ENCODE measurements around the gene TMEM109. TPM values are rescaled to one million over a fixed set of nuclear protein-coding genes. Genes with fewer than 3 reads are reported as not detected.
A peak's percentile ranks its signal among the peaks of the same experiment; 100 is the strongest.

TMEM109 gene
- total RNA-seq, 1 donor, result 44.1 TPM

- no peak for TF ChIP-seq CTCF (IDR thresholded peaks at IDR 0.05; ENCODE audit: insufficient read depth, low read length)
- H3K4me3 ChIP-seq (ENCODE audit: low read depth, low read length), result peak overlapping the region; percentile 32
- no peak for DNase-seq (ENCODE audit: low read depth)
These were observed 38.8 kb downstream of the TMEM109 start for GRCh38 chr11:60952742-60953170.

- DNase-seq (ENCODE audit: low read depth), result peak; percentile 56
- H3K4me3 ChIP-seq (ENCODE audit: low read depth, low read length), result no peak overlapping the region
- TF ChIP-seq CTCF (IDR thresholded peaks at IDR 0.05; ENCODE audit: insufficient read depth, low read length), result no peak
These were observed 39.8 kb downstream of the TMEM109 start for GRCh38 chr11:60953781-60954180.

DNA sequence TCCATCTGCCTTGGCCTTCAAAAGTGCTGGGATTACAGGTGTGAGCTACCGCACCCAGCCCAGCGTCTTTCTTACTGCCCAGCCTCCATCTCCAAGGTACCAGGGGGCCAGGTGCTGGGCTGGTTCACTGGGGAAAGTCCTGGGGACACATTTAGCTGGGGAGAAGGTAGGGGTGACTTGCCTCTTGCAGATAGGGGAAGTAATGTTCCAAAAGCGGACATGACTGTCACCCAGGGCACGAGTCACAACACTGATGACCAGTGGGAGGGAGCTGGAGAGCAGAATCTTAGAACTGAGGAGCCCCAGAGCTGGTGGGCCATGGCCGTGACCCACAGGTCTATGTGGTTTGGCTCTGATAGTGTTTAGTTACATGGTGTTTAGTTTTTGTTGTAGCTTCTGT lies 40.5 kb downstream of the TMEM109 start:
- DNase-seq (ENCODE audit: low read depth), result no peak
- no peak for TF ChIP-seq CTCF (IDR thresholded peaks at IDR 0.05; ENCODE audit: insufficient read depth, low read length)
- no peak overlapping the region for H3K4me3 ChIP-seq (ENCODE audit: low read depth, low read length)

DNA sequence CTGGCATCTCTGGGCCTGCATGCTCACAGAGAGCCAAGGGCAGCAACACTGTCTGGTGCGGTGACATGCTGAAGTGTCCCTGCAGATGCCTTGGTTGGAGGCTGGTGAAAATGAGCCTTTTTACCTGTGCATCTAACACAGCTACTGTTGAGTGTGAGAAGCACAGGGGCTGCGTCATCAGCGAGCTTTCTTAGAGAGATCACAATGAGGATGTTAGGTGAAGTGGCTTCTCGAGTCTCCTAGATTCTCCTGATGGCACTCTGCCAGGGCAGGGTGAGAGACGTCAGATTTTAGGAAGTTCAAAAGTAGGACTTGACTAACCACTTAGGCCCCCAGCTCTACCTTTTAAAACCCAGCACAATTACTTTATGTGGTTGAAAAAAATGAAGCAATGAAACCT lies 41.6 kb downstream of the TMEM109 start:
- H3K4me3 ChIP-seq (ENCODE audit: low read depth, low read length), result no peak overlapping the region
- TF ChIP-seq CTCF (IDR thresholded peaks at IDR 0.05; ENCODE audit: insufficient read depth, low read length), result no peak
- no peak for DNase-seq (ENCODE audit: low read depth)

GRCh38 chr11:60957188-60957587 lies 43.2 kb downstream of the TMEM109 start:
- no peak overlapping the region for H3K4me3 ChIP-seq (ENCODE audit: low read depth, low read length)
- TF ChIP-seq CTCF (IDR thresholded peaks at IDR 0.05; ENCODE audit: insufficient read depth, low read length), result no peak
- DNase-seq (ENCODE audit: low read depth), result peak; percentile 74

GRCh38 chr11:60959431-60959830 lies 45.5 kb downstream of the TMEM109 start:
- H3K4me3 ChIP-seq (ENCODE audit: low read depth, low read length), result no peak overlapping the region
- TF ChIP-seq CTCF (IDR thresholded peaks at IDR 0.05; ENCODE audit: insufficient read depth, low read length), result no peak
- DNase-seq (ENCODE audit: low read depth), result no peak

DNA sequence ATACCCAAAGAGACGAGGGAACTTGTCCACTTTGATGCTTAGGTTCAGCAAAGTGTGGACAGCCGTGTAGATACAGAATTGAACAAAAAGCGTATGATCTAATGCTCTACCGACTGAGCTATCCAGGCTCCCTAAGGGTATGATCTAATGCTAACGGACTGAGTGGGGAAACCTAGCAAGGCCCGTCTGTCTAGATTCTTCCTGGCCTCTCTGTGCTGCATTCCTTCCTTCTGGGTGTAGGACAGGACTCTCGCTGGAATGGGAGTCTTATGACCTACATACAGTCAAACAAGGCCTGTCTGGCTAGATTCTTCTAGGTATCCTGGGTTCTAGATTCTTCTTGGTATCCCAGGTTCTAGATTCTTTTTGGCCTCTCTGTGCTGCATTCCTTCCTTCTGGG lies 46.4 kb downstream of the TMEM109 start:
- no peak for DNase-seq (ENCODE audit: low read depth)
- no peak for TF ChIP-seq CTCF (IDR thresholded peaks at IDR 0.05; ENCODE audit: insufficient read depth, low read length)
- no peak overlapping the region for H3K4me3 ChIP-seq (ENCODE audit: low read depth, low read length)
